ENCODE data around the gene COL6A5.

GRCh38 chr3:130426206-130426605 lies 80.7 kb downstream of the COL6A5 start:
- TF ChIP-seq, protein P1, sequence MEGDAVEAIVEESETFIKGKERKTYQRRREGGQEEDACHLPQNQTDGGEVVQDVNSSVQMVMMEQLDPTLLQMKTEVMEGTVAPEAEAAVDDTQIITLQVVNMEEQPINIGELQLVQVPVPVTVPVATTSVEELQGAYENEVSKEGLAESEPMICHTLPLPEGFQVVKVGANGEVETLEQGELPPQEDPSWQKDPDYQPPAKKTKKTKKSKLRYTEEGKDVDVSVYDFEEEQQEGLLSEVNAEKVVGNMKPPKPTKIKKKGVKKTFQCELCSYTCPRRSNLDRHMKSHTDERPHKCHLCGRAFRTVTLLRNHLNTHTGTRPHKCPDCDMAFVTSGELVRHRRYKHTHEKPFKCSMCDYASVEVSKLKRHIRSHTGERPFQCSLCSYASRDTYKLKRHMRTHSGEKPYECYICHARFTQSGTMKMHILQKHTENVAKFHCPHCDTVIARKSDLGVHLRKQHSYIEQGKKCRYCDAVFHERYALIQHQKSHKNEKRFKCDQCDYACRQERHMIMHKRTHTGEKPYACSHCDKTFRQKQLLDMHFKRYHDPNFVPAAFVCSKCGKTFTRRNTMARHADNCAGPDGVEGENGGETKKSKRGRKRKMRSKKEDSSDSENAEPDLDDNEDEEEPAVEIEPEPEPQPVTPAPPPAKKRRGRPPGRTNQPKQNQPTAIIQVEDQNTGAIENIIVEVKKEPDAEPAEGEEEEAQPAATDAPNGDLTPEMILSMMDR (conservative IDR thresholded peaks at IDR 0.05): no peak
- TF ChIP-seq EZH2 (IDR thresholded peaks at IDR 0.05; ENCODE audit: low read depth): no peak

Data from PC-9 (cell line).